PC-3 (cell line): ENCODE results near the gene ADARB2. TPM values are rescaled to one million over a fixed set of nuclear protein-coding genes. Genes with fewer than 3 reads are reported as not detected.

ENCODE experiments used
- ATAC-seq: fragments of 200-7000 bp; cut with Tn5 transposase; 2 replicates; pipeline ENCODE4 v1.9.1; 2020; ENCODE audit warnings: mild to moderate bottlenecking, moderate library complexity
- BruUV-seq: library from RNA; stranded (reverse); fragments of 400-500 nt; replicated peaks from 2 replicates; lab custom pipeline; 2021; lab: Mats Ljungman, UMichigan
- CTCF ChIA-PET: fragments of 300-600 bp; sonication (Branson Sonifier 250); formaldehyde crosslinking; loops from one replicate; lab custom pipeline; 2022; ENCODE audit warnings: antibody characterized with exemption; lab: Charles Lee
- POLR2A ChIA-PET: fragments of 300-600 bp; sonication (Branson Sonifier 250); formaldehyde crosslinking; loops from one replicate; lab custom pipeline; 2022; ENCODE audit warnings: antibody characterized with exemption; ENCODE audit not compliant: unreplicated experiment; lab: Charles Lee
- DNase-seq: peaks from one replicate; pipeline ENCODE4 v3.0.0-alpha.2; 2015
- H2AFZ ChIP-seq: fragments of 300-600 bp; sonication (generic); 2 replicates; pipeline ENCODE4 v1.6.0; 2016; ENCODE audit warnings: antibody characterized with exemption, low read length
- H3F3A ChIP-seq: fragments of 300-600 bp; sonication (generic); one replicate; pipeline ENCODE4 v1.6.0; 2017; ENCODE audit warnings: antibody characterized with exemption, low read length, control low read depth, mild to moderate bottlenecking; ENCODE audit not compliant: unreplicated experiment
- H3K27ac ChIP-seq: fragments of 300-600 bp; sonication (generic); 2 replicates; pipeline ENCODE4 v1.5.1; 2016; ENCODE audit warnings: mild to moderate bottlenecking, low read length
- H3K27me3 ChIP-seq: fragments of 300-600 bp; sonication (generic); 2 replicates; pipeline ENCODE4 v1.6.1; 2016; ENCODE audit warnings: low read length, mixed read lengths
- H3K36me3 ChIP-seq: fragments of 300-600 bp; sonication (generic); 2 replicates; pipeline ENCODE4 v1.6.1; 2016; ENCODE audit warnings: low read depth, mixed run types, low read length, mixed read lengths
- H3K4me1 ChIP-seq: fragments of 300-600 bp; sonication (generic); 2 replicates; pipeline ENCODE4 v1.5.1; 2016; ENCODE audit warnings: low read length; ENCODE audit not compliant: insufficient read depth
- H3K4me2 ChIP-seq: fragments of 300-600 bp; sonication (generic); 2 replicates; pipeline ENCODE4 v1.6.0; 2016; ENCODE audit warnings: low read length
- H3K4me3 ChIP-seq: fragments of 300-600 bp; sonication (generic); 2 replicates; pipeline ENCODE4 v1.5.1; 2016; ENCODE audit warnings: mild to moderate bottlenecking, low read length, mixed read lengths
- H3K79me2 ChIP-seq: fragments of 300-600 bp; sonication (generic); 2 replicates; pipeline ENCODE4 v1.6.1; 2017; ENCODE audit warnings: low read length, mixed read lengths
- H3K9ac ChIP-seq: fragments of 300-600 bp; sonication (generic); 2 replicates; pipeline ENCODE4 v1.6.0; 2016; ENCODE audit warnings: mild to moderate bottlenecking, low read length
- H3K9me2 ChIP-seq: fragments of 300-600 bp; sonication (generic); replicated peaks from 2 replicates; pipeline ENCODE4 v1.6.1; 2016; ENCODE audit warnings: mixed run types, low read length, mixed read lengths
- H3K9me3 ChIP-seq: fragments of 300-600 bp; sonication (generic); 2 replicates; pipeline ENCODE4 v1.6.1; 2016; ENCODE audit warnings: low read length, mixed read lengths
- H4K20me1 ChIP-seq: fragments of 300-600 bp; sonication (generic); 2 replicates; pipeline ENCODE4 v1.6.1; 2016; ENCODE audit warnings: low read length, mixed read lengths
- EZH2 ChIP-seq: fragments of 300-600 bp; sonication (generic); IDR thresholded peaks from one replicate; pipeline ENCODE4 v1.6.1; 2017; ENCODE audit warnings: antibody characterized with exemption, mild to moderate bottlenecking, low read length; ENCODE audit not compliant: unreplicated experiment
- EZH2phosphoT487 ChIP-seq: fragments of 300-600 bp; sonication (generic); IDR thresholded peaks from 2 replicates; pipeline ENCODE4 v1.6.1; 2018; ENCODE audit warnings: mild to moderate bottlenecking, antibody characterized with exemption, low read length, borderline replicate concordance
- intact Hi-C: fragments of 100-400 bp; cut with micrococcal nuclease; formaldehyde crosslinking; loops from 2 replicates; pipeline ENCODE4 v1.9.0; 2023
- total RNA-seq: library from RNA; depleted of rRNA; stranded (reverse); fragments of >200 nt; gene quantifications from 2 replicates; pipeline ENCODE4 v1.2.3, GENCODE V29; 2014
- TF ChIP-seq, protein P1 (sequence below): fragments of 300-600 bp; sonication (generic); conservative IDR thresholded peaks from 2 replicates; pipeline ENCODE4 v1.5.1; 2017; ENCODE audit warnings: antibody characterized with exemption, low read depth, mild to moderate bottlenecking, low read length

Gene ADARB2
- total RNA-seq, 1 experiment from 2014 or later = not detected

DNA sequence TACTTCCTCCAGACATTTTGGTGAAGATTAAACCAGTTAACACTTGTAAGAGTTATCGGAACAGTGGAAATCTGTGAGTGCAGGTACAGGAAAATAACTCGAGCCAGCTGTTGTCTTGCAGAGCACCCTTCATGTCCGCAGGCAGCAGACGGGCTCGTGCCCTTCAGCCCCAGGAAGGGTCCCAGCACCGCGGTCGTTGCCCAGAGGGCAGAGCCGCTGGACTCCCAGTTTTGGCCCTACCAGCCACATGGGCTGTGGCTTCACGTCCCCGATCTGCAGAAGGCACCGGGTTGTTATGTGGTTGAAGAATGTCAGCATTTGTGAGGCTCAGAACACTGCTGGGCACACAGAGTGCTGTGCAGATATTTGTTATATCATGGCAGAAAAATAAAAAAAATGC lies 7.2 kb upstream of the ADARB2 start:
- no TSS peak for BruUV-seq
- peaks cover 9% of the 10 kb centered on the region; the same call in 1 of the 2 replicates for H3K27me3 ChIP-seq
- H2AFZ ChIP-seq = no peak overlapping the region
- DNase-seq = no peak
- H3K36me3 ChIP-seq = no peaks in the 10 kb centered on the region
- H3K9me2 ChIP-seq = no peaks in the 10 kb centered on the region
- H3K9me3 ChIP-seq = no peaks in the 10 kb centered on the region
- ChIA-PET POLR2A (no interaction called here), CTCF (no interaction called here)
- no peak overlapping the region for H3K4me2 ChIP-seq
- no peak overlapping the region for H3K4me3 ChIP-seq
- no peak overlapping the region for H3K9ac ChIP-seq
- no peaks in the 10 kb centered on the region for H3K79me2 ChIP-seq
- H3K27ac ChIP-seq = no peak overlapping the region
- H3F3A ChIP-seq = no peaks in the 10 kb centered on the region
- intact Hi-C loops = no loop called here
- H3K4me1 ChIP-seq = no peaks in the 10 kb centered on the region
- TF ChIP-seq EZH2phosphoT487 (no peak), EZH2 (no peak)
- TF ChIP-seq, protein P1, sequence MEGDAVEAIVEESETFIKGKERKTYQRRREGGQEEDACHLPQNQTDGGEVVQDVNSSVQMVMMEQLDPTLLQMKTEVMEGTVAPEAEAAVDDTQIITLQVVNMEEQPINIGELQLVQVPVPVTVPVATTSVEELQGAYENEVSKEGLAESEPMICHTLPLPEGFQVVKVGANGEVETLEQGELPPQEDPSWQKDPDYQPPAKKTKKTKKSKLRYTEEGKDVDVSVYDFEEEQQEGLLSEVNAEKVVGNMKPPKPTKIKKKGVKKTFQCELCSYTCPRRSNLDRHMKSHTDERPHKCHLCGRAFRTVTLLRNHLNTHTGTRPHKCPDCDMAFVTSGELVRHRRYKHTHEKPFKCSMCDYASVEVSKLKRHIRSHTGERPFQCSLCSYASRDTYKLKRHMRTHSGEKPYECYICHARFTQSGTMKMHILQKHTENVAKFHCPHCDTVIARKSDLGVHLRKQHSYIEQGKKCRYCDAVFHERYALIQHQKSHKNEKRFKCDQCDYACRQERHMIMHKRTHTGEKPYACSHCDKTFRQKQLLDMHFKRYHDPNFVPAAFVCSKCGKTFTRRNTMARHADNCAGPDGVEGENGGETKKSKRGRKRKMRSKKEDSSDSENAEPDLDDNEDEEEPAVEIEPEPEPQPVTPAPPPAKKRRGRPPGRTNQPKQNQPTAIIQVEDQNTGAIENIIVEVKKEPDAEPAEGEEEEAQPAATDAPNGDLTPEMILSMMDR = no peak
- no peaks in the 10 kb centered on the region for H4K20me1 ChIP-seq
- no peak for ATAC-seq

DNA sequence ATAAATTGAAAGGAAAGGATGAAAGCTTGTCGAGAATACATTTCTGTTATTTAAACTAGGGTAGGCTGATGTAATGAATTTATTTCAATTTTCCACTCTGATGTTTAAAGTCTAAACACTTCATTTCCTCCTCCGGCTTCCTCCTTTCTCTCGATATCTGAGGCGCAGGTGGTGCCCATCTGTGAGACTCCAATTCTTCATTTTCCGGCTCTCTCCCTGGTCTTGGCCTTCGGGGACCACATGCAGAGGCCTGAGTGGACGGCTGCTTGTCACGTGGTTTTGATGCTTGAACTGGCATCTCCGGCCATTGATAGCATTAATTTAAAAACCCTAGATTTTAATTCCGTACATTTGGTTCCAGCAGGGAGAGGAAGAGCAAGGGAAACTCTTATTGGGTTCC lies 5.8 kb upstream of the ADARB2 start:
- no peak overlapping the region for H3K4me3 ChIP-seq
- no peaks in the 10 kb centered on the region for H3K79me2 ChIP-seq
- ChIA-PET POLR2A (no interaction called here), CTCF (no interaction called here)
- no peaks in the 10 kb centered on the region for H3F3A ChIP-seq
- H3K27ac ChIP-seq = no peak overlapping the region
- no peaks in the 10 kb centered on the region for H3K36me3 ChIP-seq
- no peak overlapping the region for H3K4me2 ChIP-seq
- no peaks in the 10 kb centered on the region for H3K9me2 ChIP-seq
- no peak overlapping the region for H2AFZ ChIP-seq
- intact Hi-C loops = no loop called here
- ATAC-seq (no peak), DNase-seq (no peak)
- H3K27me3 ChIP-seq = peaks cover 17% of the 10 kb centered on the region
- no TSS peak for BruUV-seq
- TF ChIP-seq EZH2phosphoT487 (no peak), EZH2 (no peak)
- TF ChIP-seq, protein P1 = no peak
- H3K9me3 ChIP-seq = no peaks in the 10 kb centered on the region
- no peak overlapping the region for H3K9ac ChIP-seq
- H4K20me1 ChIP-seq = no peaks in the 10 kb centered on the region
- no peaks in the 10 kb centered on the region for H3K4me1 ChIP-seq

DNA sequence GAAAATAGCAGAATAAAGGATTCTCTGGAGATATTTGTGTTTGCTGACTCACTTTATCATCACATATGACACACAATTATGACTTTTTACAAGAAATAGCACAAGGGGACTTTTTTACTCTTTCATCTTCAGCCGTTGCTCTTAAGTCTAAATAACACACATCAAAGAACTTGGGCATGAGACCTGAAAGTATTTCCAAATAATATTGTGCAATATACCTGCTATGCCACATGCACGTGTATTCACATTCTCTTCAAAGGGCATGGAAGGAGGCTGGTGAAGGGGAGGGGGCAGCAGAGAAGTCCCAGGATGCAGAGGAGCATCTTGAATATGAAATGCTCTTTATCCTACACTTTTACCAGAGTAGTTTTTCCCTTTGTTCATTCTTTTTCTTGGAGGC lies 4.1 kb upstream of the ADARB2 start:
- Histone ChIP-seq H3K27me3 (peaks cover 34% of the 10 kb centered on the region), H3K9me3 (no peaks in the 10 kb centered on the region), H3F3A (no peaks in the 10 kb centered on the region), H3K4me2 (no peak overlapping the region), H3K9me2 (no peaks in the 10 kb centered on the region), H2AFZ (no peak overlapping the region), H3K79me2 (no peaks in the 10 kb centered on the region), H3K9ac (no peak overlapping the region), H3K27ac (no peak overlapping the region), H3K4me1 (no peaks in the 10 kb centered on the region), H3K4me3 (no peak overlapping the region), H3K36me3 (no peaks in the 10 kb centered on the region), H4K20me1 (no peaks in the 10 kb centered on the region)
- intact Hi-C loops = no loop called here
- ATAC-seq = no peak
- DNase-seq = no peak
- CTCF ChIA-PET = no interaction called here
- POLR2A ChIA-PET = no interaction called here
- TF ChIP-seq, protein P1 = no peak
- TF ChIP-seq EZH2phosphoT487 (no peak), EZH2 (no peak)
- no TSS peak for BruUV-seq
